Endothelial cell of umbilical vein (primary cell): ENCODE measurements around the gene C2orf76.

Experiments used
- EZH2 ChIP-seq: IDR thresholded peaks from 2 replicates; pipeline ENCODE4 v1.6.1; 2012; ENCODE audit warnings: borderline replicate concordance, low read depth, mild to moderate bottlenecking, moderate library complexity, low read length, inconsistent platforms; ENCODE audit not compliant: severe bottlenecking
- FOS ChIP-seq: IDR thresholded peaks from 2 replicates; pipeline ENCODE4 v1.6.1; 2011; ENCODE audit warnings: mild to moderate bottlenecking, low read length, moderate library complexity, borderline replicate concordance; ENCODE audit not compliant: insufficient read depth
- GATA2 ChIP-seq: IDR thresholded peaks from 2 replicates; pipeline ENCODE4 v1.7.0; 2011; ENCODE audit warnings: low read depth, mild to moderate bottlenecking, moderate library complexity, mixed read lengths, low read length; ENCODE audit not compliant: insufficient read length, insufficient read depth
- JUN ChIP-seq: IDR thresholded peaks from 2 replicates; pipeline ENCODE4 v1.6.1; 2011; ENCODE audit warnings: borderline replicate concordance, low read depth; ENCODE audit not compliant: insufficient read length, insufficient read depth
- MAX ChIP-seq: IDR thresholded peaks from 2 replicates; pipeline ENCODE4 v1.6.1; 2011; ENCODE audit not compliant: insufficient read depth, insufficient read length
- MYC ChIP-seq: IDR thresholded peaks from one replicate; pipeline ENCODE4 v1.6.1; 2011; ENCODE audit warnings: mild to moderate bottlenecking, low read depth, low read length
- POLR2A ChIP-seq: IDR thresholded peaks from 2 replicates; pipeline ENCODE4 v1.6.1; 2012; ENCODE audit warnings: low read depth, mild to moderate bottlenecking, control low read depth, low read length
- POLR2AphosphoS5 ChIP-seq: IDR thresholded peaks from 2 replicates; pipeline ENCODE4 v1.6.1; 2012; ENCODE audit warnings: low read depth, mild to moderate bottlenecking, control low read depth, low read length, moderate library complexity; ENCODE audit not compliant: insufficient read depth
- TF ChIP-seq, protein P1 (sequence below), 2 donors: IDR thresholded peaks; 1 replicate in 1 of 2; 2 replicates in 1 of 2; pipeline ENCODE4 v1.5.1; 2011; ENCODE audit warnings: low read length in 2 of 2, mild to moderate bottlenecking in 2 of 2, moderate library complexity in 2 of 2, control low read depth in 1 of 2, inconsistent platforms in 1 of 2, low read depth in 1 of 2; ENCODE audit not compliant: insufficient read depth in 1 of 2; ENCODE audit errors: extremely low read depth in 1 of 2

DNA sequence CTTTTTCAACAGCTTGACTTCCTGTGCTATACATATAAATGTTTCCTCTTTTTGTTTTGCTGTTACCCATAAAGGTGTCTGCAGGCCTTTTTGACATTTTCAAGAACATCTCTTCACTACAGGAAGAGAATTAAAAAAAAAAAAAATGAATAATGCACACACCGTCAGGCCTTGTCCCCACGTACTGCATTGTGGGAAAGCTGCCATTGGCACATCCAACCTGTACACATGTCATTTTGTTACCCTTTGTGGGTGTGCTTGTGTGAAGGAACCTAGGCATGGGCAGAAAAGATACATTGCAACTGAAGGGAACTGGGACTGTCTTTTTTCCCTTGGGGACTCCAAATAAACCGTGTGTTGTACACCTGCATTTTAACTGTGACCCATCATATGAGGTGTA lies 48.3 kb upstream of the C2orf76 start:
- TF ChIP-seq POLR2AphosphoS5: no peak
- TF ChIP-seq, protein P1, sequence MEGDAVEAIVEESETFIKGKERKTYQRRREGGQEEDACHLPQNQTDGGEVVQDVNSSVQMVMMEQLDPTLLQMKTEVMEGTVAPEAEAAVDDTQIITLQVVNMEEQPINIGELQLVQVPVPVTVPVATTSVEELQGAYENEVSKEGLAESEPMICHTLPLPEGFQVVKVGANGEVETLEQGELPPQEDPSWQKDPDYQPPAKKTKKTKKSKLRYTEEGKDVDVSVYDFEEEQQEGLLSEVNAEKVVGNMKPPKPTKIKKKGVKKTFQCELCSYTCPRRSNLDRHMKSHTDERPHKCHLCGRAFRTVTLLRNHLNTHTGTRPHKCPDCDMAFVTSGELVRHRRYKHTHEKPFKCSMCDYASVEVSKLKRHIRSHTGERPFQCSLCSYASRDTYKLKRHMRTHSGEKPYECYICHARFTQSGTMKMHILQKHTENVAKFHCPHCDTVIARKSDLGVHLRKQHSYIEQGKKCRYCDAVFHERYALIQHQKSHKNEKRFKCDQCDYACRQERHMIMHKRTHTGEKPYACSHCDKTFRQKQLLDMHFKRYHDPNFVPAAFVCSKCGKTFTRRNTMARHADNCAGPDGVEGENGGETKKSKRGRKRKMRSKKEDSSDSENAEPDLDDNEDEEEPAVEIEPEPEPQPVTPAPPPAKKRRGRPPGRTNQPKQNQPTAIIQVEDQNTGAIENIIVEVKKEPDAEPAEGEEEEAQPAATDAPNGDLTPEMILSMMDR (IDR thresholded peaks at IDR 0.05; ENCODE audit: extremely low read depth in 1 of 2, insufficient read depth in 1 of 2, low read depth in 1 of 2, low read length in 2 of 2): no peak
- TF ChIP-seq EZH2: no peak
- TF ChIP-seq POLR2A: no peak
- TF ChIP-seq MYC: no peak
- no peak for TF ChIP-seq GATA2
- TF ChIP-seq MAX: no peak
- no peak for TF ChIP-seq JUN
- TF ChIP-seq FOS: no peak
